AG04450 (cell line): ENCODE data around the gene NMRK2. TPM values are rescaled to one million over a fixed set of nuclear protein-coding genes. Genes with fewer than 3 reads are reported as not detected.

Experiments used
- CTCF ChIA-PET: fragments of 300-600, 350-600 bp; formaldehyde crosslinking; extraction: SDS; loops from one replicate; lab custom pipeline; 2022; ENCODE audit warnings: antibody characterized with exemption, inconsistent platforms; lab: Charles Lee
- POLR2A ChIA-PET: fragments of 350-600 bp; formaldehyde crosslinking; extraction: SDS; loops from one replicate; lab custom pipeline; 2021; ENCODE audit warnings: antibody characterized with exemption, inconsistent platforms; lab: Yijun Ruan, JAX
- DNase-seq: peaks from one replicate; pipeline ENCODE4 v3.0.0-alpha.2; 2011; ENCODE audit warnings: low read depth, low spot score
- H3K27ac ChIP-seq: one replicate; pipeline ENCODE4 v1.5.1; 2012; ENCODE audit warnings: low read depth, low read length, control low read depth
- H3K27me3 ChIP-seq: one replicate; pipeline ENCODE4 v1.6.0; 2012; ENCODE audit warnings: low read length; ENCODE audit not compliant: control insufficient read depth, insufficient read depth
- H3K4me3 ChIP-seq: 2 replicates; pipeline ENCODE4 v1.5.1; 2011; ENCODE audit warnings: mild to moderate bottlenecking, low read depth, low read length, control low read depth
- H3K9me3 ChIP-seq: 2 replicates; pipeline ENCODE4 v1.5.1; 2012; ENCODE audit warnings: low read length; ENCODE audit not compliant: control insufficient read depth, insufficient read depth
- CTCF ChIP-seq: IDR thresholded peaks from 2 replicates; pipeline ENCODE4 v1.5.1; 2011; ENCODE audit warnings: low read depth, low read length, control low read depth, inconsistent platforms
- polyA plus RNA-seq: library from polyadenylated mRNA; depleted of rRNA; stranded (reverse); fragments of >200 nt; gene quantifications from 2 replicates; pipeline ENCODE4 v1.2.3, GENCODE V29; 2011

NMRK2 gene
- polyA plus RNA-seq, 1 experiment = not detected

- no peak for TF ChIP-seq CTCF
- H3K27ac ChIP-seq = no peak overlapping the region
- no peak for DNase-seq
- no peaks in the 10 kb centered on the region for H3K27me3 ChIP-seq
- H3K9me3 ChIP-seq = no peaks in the 10 kb centered on the region; the same call in 1 of the 2 replicates
- CTCF ChIA-PET = interaction anchor here (0.6 kb wide), 1 partner anchor 749 kb away, joined by 8 read pairs; no protein-coding TSS in a partner anchor
- no peak overlapping the region for H3K4me3 ChIP-seq
- POLR2A ChIA-PET = interaction anchor here (0.9 to 2.9 kb wide), 3 partner anchors 9 to 14 kb away, joined by 3 to 51 read pairs (median 6); partner anchors contain the start of gene EEF2
These were observed 42.3 kb downstream of the NMRK2 start for GRCh38 chr19:3975144-3975543.

GRCh38 chr19:3975637-3976087, 42.8 kb downstream of the NMRK2 start:
- DNase-seq = no peak
- Histone ChIP-seq H3K4me3 (no peak overlapping the region), H3K27ac (no peak overlapping the region), H3K27me3 (no peaks in the 10 kb centered on the region), H3K9me3 (no peaks in the 10 kb centered on the region; the same call in 1 of the 2 replicates)
- no peak for TF ChIP-seq CTCF
- POLR2A ChIA-PET = interaction anchor here (0.6 to 2.9 kb wide), 4 partner anchors 9 to 424 kb away, joined by 3 to 51 read pairs (median 6); partner anchors contain the start of gene EEF2
- CTCF ChIA-PET = interaction anchor here (0.6 kb wide), 1 partner anchor 750 kb away, joined by 8 read pairs; no protein-coding TSS in a partner anchor

GRCh38 chr19:3976495-3977241, 43.8 kb downstream of the NMRK2 start:
- H3K27me3 ChIP-seq = no peaks in the 10 kb centered on the region
- H3K4me3 ChIP-seq = no peak overlapping the region
- ChIA-PET CTCF (no interaction called here), POLR2A (interaction anchor here (1.8 to 2.9 kb wide), 2 partner anchors 8 kb away, joined by 4 to 51 read pairs; partner anchors contain the start of gene EEF2)
- no peak for DNase-seq
- no peaks in the 10 kb centered on the region; the same call in 1 of the 2 replicates for H3K9me3 ChIP-seq
- H3K27ac ChIP-seq = no peak overlapping the region
- no peak for TF ChIP-seq CTCF

GRCh38 chr19:3977242-3978143, 44.6 kb downstream of the NMRK2 start:
- no peaks in the 10 kb centered on the region for H3K27me3 ChIP-seq
- H3K9me3 ChIP-seq = no peaks in the 10 kb centered on the region; the same call in 1 of the 2 replicates
- CTCF ChIA-PET = interaction anchor here (1.1 kb wide), 1 partner anchor 10 kb away, joined by 3 read pairs; no protein-coding TSS in a partner anchor
- H3K4me3 ChIP-seq = no peak overlapping the region
- TF ChIP-seq CTCF = peak; percentile 29; the same call in 1 of the 2 replicates
- DNase-seq = no peak
- peak overlapping the region; percentile 21 for H3K27ac ChIP-seq
- POLR2A ChIA-PET = interaction anchor here (1.3 to 2.9 kb wide), 3 partner anchors 7 to 11 kb away, joined by 4 to 51 read pairs (median 4); partner anchors contain the start of gene EEF2
